ENCODE results near the gene MAT2A.
A peak's percentile ranks its signal among the peaks of the same experiment; 100 is the strongest.

The MAT2A gene

DNA sequence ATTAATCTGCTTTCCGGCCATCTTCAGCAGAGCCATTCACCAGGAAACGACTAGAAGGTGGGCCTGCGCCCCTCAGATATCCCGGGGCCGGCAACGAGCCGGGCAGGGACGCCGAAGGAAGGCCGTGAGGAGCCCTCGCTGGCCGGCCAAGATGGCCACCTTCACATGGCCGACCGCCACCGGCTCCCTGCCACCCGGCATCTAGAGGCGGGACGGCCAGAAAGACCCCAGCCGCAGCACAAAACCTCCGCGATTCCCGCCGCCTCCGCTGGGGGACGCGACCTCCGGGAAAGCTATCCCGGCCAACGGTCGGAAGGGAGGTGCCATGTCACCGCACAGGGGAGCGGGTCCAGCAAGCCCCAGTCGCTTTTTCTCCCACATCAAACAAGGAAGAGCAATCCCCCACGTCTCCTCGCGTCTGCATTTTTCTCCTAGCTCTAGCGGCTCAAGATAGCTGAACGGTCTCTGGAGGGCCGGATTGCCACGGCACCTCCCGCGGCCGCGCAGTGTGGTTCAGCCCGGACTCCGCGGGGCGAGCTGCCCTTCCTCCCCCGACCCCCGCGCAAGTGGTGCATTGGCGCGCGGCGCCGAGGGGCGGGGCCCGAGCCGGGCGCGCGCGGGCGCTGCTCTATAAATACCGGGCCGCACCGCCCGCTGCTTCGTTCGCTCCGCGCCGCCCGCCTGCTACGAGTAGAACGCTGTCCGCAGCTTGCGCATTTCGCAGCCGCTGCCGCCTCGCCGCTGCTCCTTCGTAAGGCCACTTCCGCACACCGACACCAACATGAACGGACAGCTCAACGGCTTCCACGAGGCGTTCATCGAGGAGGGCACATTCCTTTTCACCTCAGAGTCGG is at the start of gene MAT2A:
MAT2A (plus strand) TSS at position 662 of the 854 bp plus-strand sequence; CDS start at position 782, 120 bp downstream.
- peak; percentile 96 for DNase-seq (ENCODE audit: low spot score)
- TF ChIP-seq, protein P1, sequence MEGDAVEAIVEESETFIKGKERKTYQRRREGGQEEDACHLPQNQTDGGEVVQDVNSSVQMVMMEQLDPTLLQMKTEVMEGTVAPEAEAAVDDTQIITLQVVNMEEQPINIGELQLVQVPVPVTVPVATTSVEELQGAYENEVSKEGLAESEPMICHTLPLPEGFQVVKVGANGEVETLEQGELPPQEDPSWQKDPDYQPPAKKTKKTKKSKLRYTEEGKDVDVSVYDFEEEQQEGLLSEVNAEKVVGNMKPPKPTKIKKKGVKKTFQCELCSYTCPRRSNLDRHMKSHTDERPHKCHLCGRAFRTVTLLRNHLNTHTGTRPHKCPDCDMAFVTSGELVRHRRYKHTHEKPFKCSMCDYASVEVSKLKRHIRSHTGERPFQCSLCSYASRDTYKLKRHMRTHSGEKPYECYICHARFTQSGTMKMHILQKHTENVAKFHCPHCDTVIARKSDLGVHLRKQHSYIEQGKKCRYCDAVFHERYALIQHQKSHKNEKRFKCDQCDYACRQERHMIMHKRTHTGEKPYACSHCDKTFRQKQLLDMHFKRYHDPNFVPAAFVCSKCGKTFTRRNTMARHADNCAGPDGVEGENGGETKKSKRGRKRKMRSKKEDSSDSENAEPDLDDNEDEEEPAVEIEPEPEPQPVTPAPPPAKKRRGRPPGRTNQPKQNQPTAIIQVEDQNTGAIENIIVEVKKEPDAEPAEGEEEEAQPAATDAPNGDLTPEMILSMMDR (IDR thresholded peaks at IDR 0.05; ENCODE audit: extremely low read depth, missing control alignments): peak; percentile 63

DNA sequence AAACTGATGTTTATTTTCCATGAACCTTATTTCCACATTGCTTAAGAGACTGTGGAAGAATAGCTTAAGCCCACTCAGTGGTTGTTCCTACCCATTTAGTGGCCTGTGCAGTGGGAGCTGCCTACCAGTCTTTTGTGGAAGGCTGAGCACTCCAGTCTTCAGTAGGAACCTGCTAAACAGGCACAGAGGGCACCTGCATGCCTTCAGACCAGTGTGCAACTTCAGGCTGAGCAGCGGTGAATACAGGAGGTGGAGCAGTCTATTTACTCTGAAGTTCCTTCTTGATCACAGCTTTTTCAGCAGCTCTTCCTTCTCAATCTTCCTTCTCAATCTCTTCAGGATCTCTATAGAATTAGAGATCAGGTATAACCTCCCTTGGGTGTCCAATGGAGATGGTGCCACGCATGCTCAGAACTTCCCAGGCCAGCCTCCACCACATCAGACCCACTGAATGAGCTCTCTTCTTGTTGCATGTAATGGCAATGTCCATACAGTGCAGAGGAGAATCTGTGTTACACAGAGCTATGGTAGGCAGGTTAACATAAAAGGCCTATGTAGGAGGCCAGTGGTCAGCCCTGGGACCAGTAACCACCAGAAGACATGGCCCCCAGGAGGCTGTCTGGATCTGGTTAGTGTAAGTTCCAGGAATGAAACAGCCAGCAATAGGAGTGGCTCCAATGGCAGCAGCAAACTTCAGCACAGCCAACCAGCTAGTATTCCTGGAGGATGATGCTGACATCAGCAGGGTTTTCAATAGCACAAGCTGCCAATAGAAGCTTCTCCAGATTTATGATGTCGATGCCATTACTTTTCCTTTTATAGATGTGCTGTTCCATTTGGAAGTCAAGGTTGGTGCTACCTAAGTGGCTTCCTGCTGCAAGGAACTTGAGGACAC is 47.9 kb upstream of the MAT2A start:
- no peak for DNase-seq (ENCODE audit: low spot score)

DNA sequence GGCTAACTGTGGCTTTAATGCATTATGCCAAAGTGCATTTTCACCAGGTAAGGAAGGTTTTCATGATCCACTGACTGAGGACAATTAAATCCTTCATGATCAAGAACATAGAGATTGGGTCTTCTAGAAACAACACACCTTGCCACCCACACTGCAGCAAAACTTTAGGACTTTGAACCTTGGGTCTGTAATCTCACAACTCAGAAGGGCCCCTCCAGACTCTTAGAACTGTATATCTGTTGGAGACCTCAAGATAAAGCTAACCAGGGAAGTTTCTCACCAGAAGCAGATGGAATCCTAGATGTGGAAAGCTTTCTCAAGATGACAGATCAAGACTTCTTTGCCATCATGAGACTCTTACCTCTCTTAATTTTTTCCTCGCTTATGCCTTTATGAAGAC is 42.5 kb upstream of the MAT2A start:
- TF ChIP-seq, protein P1 (IDR thresholded peaks at IDR 0.05; ENCODE audit: extremely low read depth, missing control alignments): no peak

More for the DNA sequence above, 47.9 kb upstream of the MAT2A start:
- TF ChIP-seq, protein P1 (IDR thresholded peaks at IDR 0.05; ENCODE audit: extremely low read depth, missing control alignments): no peak

DNA sequence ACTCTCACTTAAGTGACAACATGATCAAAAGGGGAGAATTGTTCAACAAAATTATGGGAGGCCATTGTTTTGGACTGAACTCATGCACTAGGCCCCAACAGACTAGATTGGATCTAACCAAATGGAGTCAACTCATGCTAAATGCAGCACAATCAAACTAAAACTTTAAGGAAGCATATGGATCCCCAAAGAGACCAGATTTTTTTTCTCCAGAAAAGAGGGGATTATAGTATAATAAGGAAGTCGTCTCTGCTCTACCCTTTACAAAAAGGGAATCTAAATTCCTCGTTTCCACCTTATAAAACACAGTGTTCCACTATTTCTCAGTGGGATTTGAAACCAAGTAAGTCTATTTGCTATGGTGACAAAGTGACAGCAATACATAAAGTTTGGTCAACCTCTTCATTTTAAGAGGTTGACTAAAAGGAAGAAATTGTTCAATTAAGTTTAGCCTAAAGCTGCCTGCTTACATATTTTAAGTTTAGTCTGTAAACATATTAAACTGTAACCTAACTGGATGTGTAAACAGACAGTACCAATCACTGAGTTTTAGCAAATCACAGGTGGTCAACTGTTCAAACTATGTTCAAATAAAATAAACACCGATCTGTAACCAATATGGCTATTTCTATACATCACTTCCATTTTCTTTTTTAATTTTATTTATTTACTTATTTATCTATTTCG is 40.9 kb upstream of the MAT2A start:
- TF ChIP-seq, protein P1 (IDR thresholded peaks at IDR 0.05; ENCODE audit: extremely low read depth, missing control alignments): no peak
- no peak for DNase-seq (ENCODE audit: low spot score)

More for the DNA sequence above, 42.5 kb upstream of the MAT2A start:
- DNase-seq (ENCODE audit: low spot score): no peak

DNA sequence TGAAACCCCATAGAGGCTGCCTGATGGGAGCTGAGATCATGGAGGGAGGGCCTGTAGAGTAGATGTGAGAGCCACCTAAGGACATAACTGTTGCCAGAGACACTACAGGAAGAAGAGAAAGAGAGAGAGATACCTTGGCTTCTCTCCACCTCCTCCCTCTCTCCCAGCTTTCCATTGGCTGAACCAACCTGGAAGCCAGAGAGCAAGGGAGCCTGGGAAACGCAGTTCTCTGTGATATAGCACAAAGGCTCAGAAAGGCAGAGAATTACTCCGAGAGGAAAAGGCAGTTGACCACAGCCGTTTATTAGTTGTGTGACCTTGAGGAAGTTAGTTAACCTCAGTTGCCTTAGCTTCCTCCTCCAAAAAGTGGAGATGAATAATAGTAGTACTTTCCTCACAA is 37.7 kb upstream of the MAT2A start:
- TF ChIP-seq, protein P1 (IDR thresholded peaks at IDR 0.05; ENCODE audit: extremely low read depth, missing control alignments): no peak
- DNase-seq (ENCODE audit: low spot score): no peak

DNA sequence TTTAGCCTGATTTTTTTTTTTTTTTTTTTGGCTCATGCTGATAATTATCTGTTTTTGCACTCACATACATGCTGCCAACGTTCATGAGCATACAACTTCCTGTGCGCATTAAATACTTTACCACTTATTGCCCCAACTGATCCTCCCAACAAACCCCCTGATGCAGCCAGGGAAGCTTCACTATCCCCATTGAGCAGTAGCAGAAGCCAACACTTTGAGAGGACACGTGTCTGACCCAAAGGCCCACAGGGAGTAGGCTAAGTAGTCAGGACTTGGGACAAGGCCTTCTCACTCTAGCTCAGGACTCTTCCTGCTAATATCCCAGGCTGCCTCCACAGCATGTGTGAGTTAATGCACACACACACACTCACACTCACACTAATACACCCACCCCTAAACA is 36.2 kb upstream of the MAT2A start:
- TF ChIP-seq, protein P1 (IDR thresholded peaks at IDR 0.05; ENCODE audit: extremely low read depth, missing control alignments): no peak
- no peak for DNase-seq (ENCODE audit: low spot score)
